HepG2 (cell line): ENCODE measurements around the gene SPTSSA. TPM values are rescaled to one million over a fixed set of nuclear protein-coding genes. Genes with fewer than 3 reads are reported as not detected.
A peak's percentile ranks its signal among the peaks of the same experiment; 100 is the strongest.

ENCODE experiments used
- ATAC-seq: fragments of 200-7000 bp; cut with Tn5 transposase; 3 replicates; pipeline ENCODE4 v1.9.1; 2020; ENCODE audit warnings: mild to moderate bottlenecking, moderate library complexity
- BruUV-seq: library from RNA; stranded (reverse); fragments of 400-500 nt; replicated peaks from 2 replicates; lab custom pipeline; 2021; lab: Mats Ljungman, UMichigan
- CTCF ChIA-PET: fragments of 300-600 bp; formaldehyde crosslinking; extraction: SDS; loops from one replicate; lab custom pipeline; 2021; ENCODE audit warnings: low total read pairs, inconsistent platforms, low intra/inter-chr PET ratio; lab: Yijun Ruan, JAX
- POLR2A ChIA-PET: fragments of 350-600 bp; sonication (Branson Sonifier 250); formaldehyde crosslinking; loops from one replicate; lab custom pipeline; 2020; ENCODE audit warnings: antibody characterized with exemption, inconsistent platforms; lab: Yijun Ruan, JAX
- DNase-seq: peaks from one replicate; pipeline ENCODE4 v3.0.0-alpha.2; 2015; ENCODE audit warnings: low spot score
- FAIRE-seq: peaks from 3 replicates; lab custom pipeline; 2011; peaks lifted over from hg19 to GRCh38; lab: Jason Lieb, UNC
- H2AFZ ChIP-seq: one replicate; pipeline ENCODE4 v1.6.1; 2011; ENCODE audit warnings: low read length, inconsistent platforms
- H3K27ac ChIP-seq: fragments of 300-600 bp; 3 replicates; pipeline ENCODE4 v1.8.0; 2011; ENCODE audit warnings: mixed run types, mild to moderate bottlenecking, mixed read lengths, low read length, inconsistent platforms; ENCODE audit not compliant: insufficient read depth; ENCODE audit errors: extremely low read length
- H3K27me3 ChIP-seq, 2 experiments: fragments of 200-600 bp in 1 of 2; 2 replicates in 1 of 2; 3 replicates in 1 of 2; pipeline versions ENCODE4 v1.6.0 to v1.8.0; 2011; ENCODE audit warnings: low read length in 2 of 2, mild to moderate bottlenecking in 2 of 2, moderate library complexity in 2 of 2, inconsistent platforms in 1 of 2; ENCODE audit not compliant: insufficient read depth in 2 of 2, control insufficient read depth in 1 of 2
- H3K36me3 ChIP-seq, 2 experiments: fragments of 200-600 bp in 1 of 2; replicated peaks in 1 of 2; 2 replicates in 1 of 2; 3 replicates in 1 of 2; pipeline versions ENCODE4 v1.5.1 to v1.8.0; 2011; ENCODE audit warnings: low read length in 2 of 2, inconsistent platforms in 1 of 2; ENCODE audit not compliant: insufficient read depth in 2 of 2, control insufficient read depth in 1 of 2
- H3K4me1 ChIP-seq: 2 replicates; pipeline ENCODE4 v1.5.1; 2012; ENCODE audit warnings: low read length, inconsistent platforms; ENCODE audit not compliant: insufficient read depth
- H3K4me2 ChIP-seq: 2 replicates; pipeline ENCODE4 v1.6.0; 2011; ENCODE audit warnings: low read depth, low read length, inconsistent platforms
- H3K4me3 ChIP-seq, 3 experiments: fragments of 200-600 bp in 1 of 3; sonication (generic), shearing (Covaris generic) in 1 of 3; replicated peaks in 1 of 3; 2 replicates each; pipeline ENCODE4 v1.5.1; 2011 to 2016; ENCODE audit warnings: low read length in 3 of 3, inconsistent platforms in 2 of 3, low read depth in 2 of 3, mild to moderate bottlenecking in 2 of 3, control low read depth in 1 of 3, mixed read lengths in 1 of 3; ENCODE audit not compliant: insufficient read depth in 1 of 3
- H3K79me2 ChIP-seq: one replicate; pipeline ENCODE4 v1.6.1; 2011; ENCODE audit warnings: low read length, inconsistent platforms; ENCODE audit not compliant: insufficient read depth
- H3K9ac ChIP-seq: 2 replicates; pipeline ENCODE4 v1.6.0; 2011; ENCODE audit warnings: mild to moderate bottlenecking, low read depth, low read length, inconsistent platforms; ENCODE audit not compliant: insufficient read depth
- H3K9me3 ChIP-seq: 2 replicates; pipeline ENCODE4 v1.5.1; 2012; ENCODE audit warnings: mild to moderate bottlenecking, low read length
- H4K20me1 ChIP-seq: 2 replicates; pipeline ENCODE4 v1.6.0; 2011; ENCODE audit warnings: inconsistent platforms, mild to moderate bottlenecking, low read length, moderate library complexity; ENCODE audit not compliant: insufficient read depth
- CBX1 ChIP-seq: IDR thresholded peaks from one replicate; pipeline ENCODE4 v1.6.1; 2016; ENCODE audit warnings: antibody characterized with exemption, low read depth
- CEBPG ChIP-seq: IDR thresholded peaks from 2 replicates; pipeline ENCODE4 v1.6.1; 2016
- CENPBD1 ChIP-seq: sonication (generic); formaldehyde crosslinking; IDR thresholded peaks from 2 replicates; pipeline ENCODE4 v1.8.0; 2022; ENCODE audit warnings: missing genetic modification reagents, low read depth, mild to moderate bottlenecking, borderline replicate concordance
- IKZF1 ChIP-seq: fragments of 450-650 bp; IDR thresholded peaks from 2 replicates; pipeline ENCODE4 v1.7.1; 2016
- KLF16 ChIP-seq, 2 experiments: sonication (generic) in 1 of 2; formaldehyde crosslinking in 1 of 2; IDR thresholded peaks; 2 replicates each; pipeline versions ENCODE4 v1.6.1 to v1.8.0; 2016 to 2023; ENCODE audit warnings: missing genetic modification reagents in 2 of 2, missing compliant biosample characterization in 1 of 2
- MED8 ChIP-seq: sonication (generic); formaldehyde crosslinking; IDR thresholded peaks from 2 replicates; pipeline ENCODE4 v1.8.1; 2023; ENCODE audit warnings: mild to moderate bottlenecking, missing genetic modification reagents; ENCODE audit not compliant: insufficient replicate concordance
- MEIS2 ChIP-seq: sonication (generic); formaldehyde crosslinking; IDR thresholded peaks from 2 replicates; pipeline ENCODE4 v1.9.0; 2021; ENCODE audit warnings: mild to moderate bottlenecking, missing genetic modification reagents
- PHF20 ChIP-seq: sonication (generic); formaldehyde crosslinking; IDR thresholded peaks from 2 replicates; pipeline ENCODE4 v1.5.0; 2020; ENCODE audit warnings: mild to moderate bottlenecking, missing genetic modification reagents
- PHF8 ChIP-seq: sonication (generic); formaldehyde crosslinking; IDR thresholded peaks from 2 replicates; pipeline ENCODE4 v1.5.0; 2020; ENCODE audit warnings: missing genetic modification reagents
- POLR2AphosphoS2 ChIP-seq: IDR thresholded peaks from 2 replicates; pipeline ENCODE4 v1.6.1; 2011; ENCODE audit warnings: low read depth, low read length, improper control_type of control experiment
- SNRNP70 ChIP-seq: fragments of 200-400 bp; formaldehyde crosslinking; IDR thresholded peaks from 2 replicates; pipeline ENCODE4 v1.6.1; 2017; ENCODE audit warnings: mild to moderate bottlenecking, low read depth, low read length, moderate library complexity
- SOX6 ChIP-seq, 2 experiments: fragments of 450-650 bp in 1 of 2; sonication (generic) in 1 of 2; formaldehyde crosslinking in 1 of 2; IDR thresholded peaks; 2 replicates each; pipeline versions ENCODE4 v1.4.0 to v1.6.1; 2017 to 2020; ENCODE audit warnings: antibody characterized with exemption in 1 of 2, mild to moderate bottlenecking in 1 of 2, missing genetic modification reagents in 1 of 2
- STAT6 ChIP-seq: sonication (generic); formaldehyde crosslinking; IDR thresholded peaks from 2 replicates; pipeline ENCODE4 v1.4.0; 2020; ENCODE audit warnings: missing genetic modification reagents, mild to moderate bottlenecking, borderline replicate concordance
- ZNF263 ChIP-seq: sonication (generic); formaldehyde crosslinking; IDR thresholded peaks from 2 replicates; pipeline ENCODE4 v1.4.0; 2020; ENCODE audit warnings: missing genetic modification reagents
- ZNF512 ChIP-seq: sonication (generic); formaldehyde crosslinking; IDR thresholded peaks from 2 replicates; pipeline ENCODE4 v1.4.0; 2020; ENCODE audit warnings: mild to moderate bottlenecking, missing genetic modification reagents
- ZNF569 ChIP-seq: sonication (generic); formaldehyde crosslinking; IDR thresholded peaks from 2 replicates; pipeline ENCODE4 v1.5.0; 2020; ENCODE audit warnings: mild to moderate bottlenecking, missing genetic modification reagents, moderate library complexity, borderline replicate concordance
- ZNF616 ChIP-seq: sonication (generic); formaldehyde crosslinking; IDR thresholded peaks from 2 replicates; pipeline ENCODE4 v1.5.0; 2020; ENCODE audit warnings: low read depth, mild to moderate bottlenecking, missing genetic modification reagents
- ZNF710 ChIP-seq: sonication (generic); formaldehyde crosslinking; IDR thresholded peaks from 2 replicates; pipeline ENCODE4 v1.5.0; 2020; ENCODE audit warnings: mild to moderate bottlenecking, missing genetic modification reagents, borderline replicate concordance
- ZNF747 ChIP-seq: sonication (generic); formaldehyde crosslinking; IDR thresholded peaks from 2 replicates; pipeline ENCODE4 v1.8.1; 2023; ENCODE audit warnings: missing genetic modification reagents, mild to moderate bottlenecking, borderline replicate concordance
- WGBS: methylation state at CpG from one replicate; pipeline ENCODE4 v1.1.6; 2017; ENCODE audit warnings: low lambda C conversion rate; 5-methylcytosine and 5-hydroxymethylcytosine counted together
- in situ Hi-C: cut with HindIII; loops from 2 replicates; pipeline ENCODE4 v1.10.0; 2017; ENCODE audit warnings: low pct_unique_long_range_greater_than_20kb; ENCODE audit not compliant: extremely low pct_ligation_motif_present
- intact Hi-C: fragments of 100-400 bp; cut with micrococcal nuclease; formaldehyde crosslinking; loops from one replicate; pipeline ENCODE4 v1.10.0; 2022; ENCODE audit not compliant: unreplicated experiment
- polyA plus RNA-seq, 8 experiments: library from polyadenylated mRNA; depleted of rRNA in 3 of 8; stranded (reverse) in 7 of 8; unstranded in 1 of 8; fragments of >200 nt; fragmentation: Illumina TruSeq in 4 of 8; extraction: Trizol in 4 of 8; gene quantifications; 2 replicates each; pipeline versions ENCODE4 v1.2.1 to v1.2.3, GENCODE V29; 2011 to 2016; ENCODE audit warnings: low read depth in 4 of 8, missing spikeins in 1 of 8, mixed read lengths in 1 of 8; ENCODE audit not compliant: insufficient read depth in 1 of 8
- total RNA-seq, 5 experiments: library from RNA; depleted of rRNA; stranded (reverse); fragments of >200 nt; fragmentation: Illumina TruSeq; extraction: Trizol; gene quantifications; 2 replicates each; pipeline ENCODE4 v1.2.3, GENCODE V29; 2016; ENCODE audit warnings: low read depth in 1 of 5

Gene SPTSSA
- total and polyA plus RNA-seq, 2 of the 13 experiments (the other 11 are each of a cell fraction or from before 2014, with no cell fraction given): 19.1 to 86.1 TPM

GRCh38 chr14:34501004-34501580 lies 39.1 kb upstream of the SPTSSA start:
- Histone ChIP-seq H3K4me2 (no peak overlapping the region), H4K20me1 (no peaks in the 10 kb centered on the region), H3K9ac (no peak overlapping the region), H3K4me1 (peaks cover 53% of the 10 kb centered on the region), H3K4me3 (no peak overlapping the region), H3K27ac (no peak overlapping the region), H3K36me3 (no peaks in the 10 kb centered on the region), H2AFZ (no peak overlapping the region), H3K9me3 (no peaks in the 10 kb centered on the region), H3K79me2 (no peaks in the 10 kb centered on the region), H3K27me3 (no peaks in the 10 kb centered on the region)
- ATAC-seq: no peak
- no TSS peak for BruUV-seq
- 80% methylated on average over 5 of the region's 5 CpGs for WGBS
- in situ Hi-C loops: no loop called here
- no peak for FAIRE-seq
- ChIA-PET CTCF (interaction anchor here (5.3 kb wide), 1 partner anchor 169 kb away, joined by 149 read pairs; no protein-coding TSS in a partner anchor), POLR2A (no interaction called here)
- intact Hi-C loops: no loop called here
- no peak for DNase-seq
- no peak for TF ChIP-seq CBX1
- no peak for TF ChIP-seq SNRNP70
- TF ChIP-seq CENPBD1 (CRISPR knock-in tag): no peak
- TF ChIP-seq PHF8 (CRISPR knock-in tag): no peak
- TF ChIP-seq POLR2AphosphoS2: no peak
- TF ChIP-seq ZNF710: no peak
- TF ChIP-seq PHF20 (CRISPR knock-in tag): no peak
- no peak for TF ChIP-seq ZNF569 (CRISPR knock-in tag)
- no peak for TF ChIP-seq STAT6 (CRISPR knock-in tag)
- TF ChIP-seq SOX6 (IDR thresholded peaks at IDR 0.05): 0 out of 2 replicates have a peak, but pooled peaks have one; percentile 20
- no peak for TF ChIP-seq SOX6 (CRISPR knock-in tag; IDR thresholded peaks at IDR 0.05)
- TF ChIP-seq ZNF512 (CRISPR knock-in tag): peak; percentile 87
- TF ChIP-seq ZNF747: 0 out of 2 replicates have a peak, but pooled peaks have one; percentile 3
- no peak for TF ChIP-seq MED8
- no peak for TF ChIP-seq MEIS2 (CRISPR knock-in tag)
- no peak for TF ChIP-seq KLF16 (CRISPR knock-in tag; IDR thresholded peaks at IDR 0.05)
- 0 out of 2 replicates have a peak, but pooled peaks have one; percentile 27 for TF ChIP-seq IKZF1
- TF ChIP-seq CEBPG (CRISPR knock-in tag): no peak
- TF ChIP-seq ZNF616: no peak
- TF ChIP-seq ZNF263: no peak
